Hepatocyte (in vitro differentiated cells): ENCODE results near the gene EXOC4.

Experiments
- CTCF ChIP-seq: fragments of 200-600 bp; sonication (generic); IDR thresholded peaks from 2 replicates; pipeline ENCODE4 v1.5.1; 2016; ENCODE audit warnings: antibody characterized with exemption, mild to moderate bottlenecking; ENCODE audit not compliant: poor library complexity
- EZH2 ChIP-seq: fragments of 200-600 bp; sonication (generic); IDR thresholded peaks from 2 replicates; pipeline ENCODE4 v1.6.1; 2016; ENCODE audit warnings: antibody characterized with exemption, mild to moderate bottlenecking, borderline replicate concordance
- EZH2phosphoT487 ChIP-seq: fragments of 200-600 bp; sonication (generic); IDR thresholded peaks from one replicate; pipeline ENCODE4 v1.6.1; 2018; ENCODE audit warnings: antibody characterized with exemption, mild to moderate bottlenecking, low read depth, moderate library complexity; ENCODE audit not compliant: unreplicated experiment, severe bottlenecking

GRCh38 chr7:133300088-133300487 lies 47.2 kb downstream of the EXOC4 start:
- TF ChIP-seq CTCF (no peak), EZH2phosphoT487 (no peak), EZH2 (no peak)
